KBM-7 (cell line): ENCODE data around the gene NDUFC2.
"Not testable (repeated sequence)": the region's sequence is repeated elsewhere in the genome, so short reads cannot be mapped to it uniquely, and the experiment has no call there.

ENCODE experiments used
- DNase-seq: peaks from one replicate; pipeline ENCODE4 v3.0.0-alpha.2; 2015
- in situ Hi-C: fragments of 300-500 bp; cut with MboI; formaldehyde crosslinking; loops from 2 replicates; pipeline ENCODE4 v1.14.3; 2020; ENCODE audit warnings: low sequenced_read_pairs, low pct_unique_long_range_greater_than_20kb, mixed read lengths

The NDUFC2 gene

GRCh38 chr11:78059749-78060328 is 19.8 kb downstream of the NDUFC2 start:
- DNase-seq, in situ Hi-C loops: not testable (repeated sequence)

GRCh38 chr11:78057462-78058055 is 22.1 kb downstream of the NDUFC2 start:
- no peak for DNase-seq
- in situ Hi-C loops: no loop called here

- in situ Hi-C loops: no loop called here
- no peak for DNase-seq
Measured at GRCh38 chr11:78056093-78056492, 23.6 kb downstream of the NDUFC2 start.

- no peak for DNase-seq
- in situ Hi-C loops: no loop called here
Measured at GRCh38 chr11:78054971-78055370, 24.7 kb downstream of the NDUFC2 start.

- in situ Hi-C loops: no loop called here
- peak; percentile 54 for DNase-seq
Measured at GRCh38 chr11:78050964-78051831, 28.5 kb downstream of the NDUFC2 start.

- in situ Hi-C loops: no loop called here
- DNase-seq: no peak
Measured at GRCh38 chr11:78049348-78049747, 30.3 kb downstream of the NDUFC2 start.

- DNase-seq: no peak
- in situ Hi-C loops: no loop called here
Measured at GRCh38 chr11:78048561-78048960, 31.1 kb downstream of the NDUFC2 start.

- in situ Hi-C loops: no loop called here
- no peak for DNase-seq
Measured at GRCh38 chr11:78046486-78046854, 33.2 kb downstream of the NDUFC2 start.

GRCh38 chr11:78045851-78046485 is 33.7 kb downstream of the NDUFC2 start:
- DNase-seq: peak; percentile 77
- in situ Hi-C loops: no loop called here

GRCh38 chr11:78044706-78045105 is 35.0 kb downstream of the NDUFC2 start:
- in situ Hi-C loops: no loop called here
- DNase-seq: no peak

GRCh38 chr11:78041843-78042440 is 37.7 kb downstream of the NDUFC2 start:
- in situ Hi-C loops: no loop called here
- DNase-seq: no peak

- in situ Hi-C loops: not testable (repeated sequence)
Measured at GRCh38 chr11:78041380-78041719, 38.3 kb downstream of the NDUFC2 start.

GRCh38 chr11:78040691-78041379 is 38.8 kb downstream of the NDUFC2 start:
- in situ Hi-C loops: no loop called here
- no peak for DNase-seq

More at GRCh38 chr11:78041380-78041719, 38.3 kb downstream of the NDUFC2 start:
- not testable (repeated sequence) for DNase-seq

- DNase-seq: peak; percentile 76
- in situ Hi-C loops: no loop called here
Measured at GRCh38 chr11:78039919-78040671, 39.6 kb downstream of the NDUFC2 start.

GRCh38 chr11:78039391-78039918 is 40.2 kb downstream of the NDUFC2 start:
- in situ Hi-C loops: no loop called here
- DNase-seq: no peak

- in situ Hi-C loops: no loop called here
- DNase-seq: no peak
Measured at GRCh38 chr11:78038697-78039313, 40.9 kb downstream of the NDUFC2 start.

GRCh38 chr11:78037825-78038620 is 41.6 kb downstream of the NDUFC2 start:
- no peak for DNase-seq
- in situ Hi-C loops: no loop called here
